ENCODE measurements around the gene PCAT6. TPM values are rescaled to one million over a fixed set of nuclear protein-coding genes. Genes with fewer than 3 reads are reported as not detected.
"Not testable (repeated sequence)": the region's sequence is repeated elsewhere in the genome, so short reads cannot be mapped to it uniquely, and the experiment has no call there.

Gene PCAT6
- total RNA-seq, 4 donors from 2014 or later: 1.4 to 7.0 (median 3.7) TPM; not detected in 1

GRCh38 chr1:202786804-202787203 is 23.9 kb upstream of the PCAT6 start:
- no peaks in the 10 kb centered on the region for H3K27me3 ChIP-seq
- H3K36me3 ChIP-seq: no peaks in the 10 kb centered on the region
- no peaks in the 10 kb centered on the region for H3K9me3 ChIP-seq
- DNase-seq (ENCODE audit: low spot score in 2 of 2): no peak
- no peak overlapping the region for H3K4me3 ChIP-seq
- H3K27ac ChIP-seq: no peak overlapping the region
- WGBS: 85% methylated on average over 4 of the region's 4 CpGs
- H3K4me1 ChIP-seq: peaks cover 15% of the 10 kb centered on the region
- TF ChIP-seq CTCF (IDR thresholded peaks at IDR 0.05) (no peak), POLR2AphosphoS5 (IDR thresholded peaks at IDR 0.05) (no peak), POLR2A (IDR thresholded peaks at IDR 0.05) (no peak), EP300 (IDR thresholded peaks at IDR 0.05) (no peak)

- Histone ChIP-seq H3K27me3 (no peaks in the 10 kb centered on the region), H3K36me3 (no peaks in the 10 kb centered on the region), H3K4me3 (no peak overlapping the region), H3K27ac (no peak overlapping the region), H3K4me1 (peaks cover 16% of the 10 kb centered on the region), H3K9me3 (no peaks in the 10 kb centered on the region)
- 85% methylated on average over 3 of the region's 3 CpGs for WGBS
- no peak for TF ChIP-seq EP300 (IDR thresholded peaks at IDR 0.05)
- no peak for TF ChIP-seq CTCF (IDR thresholded peaks at IDR 0.05)
- no peak for TF ChIP-seq POLR2A (IDR thresholded peaks at IDR 0.05)
- TF ChIP-seq POLR2AphosphoS5 (IDR thresholded peaks at IDR 0.05): no peak
- no peak for DNase-seq (ENCODE audit: low spot score in 2 of 2)
Measured at GRCh38 chr1:202788800-202789199, 22.0 kb upstream of the PCAT6 start.

- DNase-seq (ENCODE audit: low spot score in 2 of 2): no peak
- no peak overlapping the region for H3K27ac ChIP-seq
- H3K36me3 ChIP-seq: no peaks in the 10 kb centered on the region
- no peak overlapping the region for H3K4me3 ChIP-seq
- H3K4me1 ChIP-seq: peaks cover 10% of the 10 kb centered on the region
- TF ChIP-seq POLR2A (IDR thresholded peaks at IDR 0.05) (no peak), EP300 (IDR thresholded peaks at IDR 0.05) (no peak), CTCF (IDR thresholded peaks at IDR 0.05) (no peak), POLR2AphosphoS5 (IDR thresholded peaks at IDR 0.05) (no peak)
- no peaks in the 10 kb centered on the region for H3K27me3 ChIP-seq
- no peaks in the 10 kb centered on the region for H3K9me3 ChIP-seq
- WGBS: 83% methylated on average over 4 of the region's 4 CpGs
Measured at GRCh38 chr1:202791077-202791747, 19.5 kb upstream of the PCAT6 start.

GRCh38 chr1:202794051-202794740 is 16.6 kb upstream of the PCAT6 start:
- TF ChIP-seq POLR2AphosphoS5 (IDR thresholded peaks at IDR 0.05) (no peak), POLR2A (IDR thresholded peaks at IDR 0.05) (no peak), CTCF (IDR thresholded peaks at IDR 0.05) (no peak), EP300 (IDR thresholded peaks at IDR 0.05) (no peak)
- Histone ChIP-seq H3K27me3 (no peaks in the 10 kb centered on the region), H3K36me3 (peaks cover 3% of the 10 kb centered on the region), H3K4me3 (no peak overlapping the region), H3K27ac (no peak overlapping the region), H3K9me3 (no peaks in the 10 kb centered on the region), H3K4me1 (peaks cover 11% of the 10 kb centered on the region)
- DNase-seq (ENCODE audit: low spot score in 2 of 2): no peak

GRCh38 chr1:202794931-202795330 is 15.8 kb upstream of the PCAT6 start:
- H3K27me3 ChIP-seq; H3K9me3 ChIP-seq; H3K4me1 ChIP-seq; H3K4me3 ChIP-seq; DNase-seq (ENCODE audit: low spot score in 2 of 2); H3K27ac ChIP-seq; H3K36me3 ChIP-seq: not testable (repeated sequence)
- 97% methylated on average over 6 of the region's 6 CpGs for WGBS

All from suprapubic skin (tissue), 4 donors.